Measurements from ENCODE around the gene ABCB11. TPM values are rescaled to one million over a fixed set of nuclear protein-coding genes. Genes with fewer than 3 reads are reported as not detected.

Gene ABCB11
- total RNA-seq, 1 experiment from 2014 or later, result 0.11 TPM

DNA sequence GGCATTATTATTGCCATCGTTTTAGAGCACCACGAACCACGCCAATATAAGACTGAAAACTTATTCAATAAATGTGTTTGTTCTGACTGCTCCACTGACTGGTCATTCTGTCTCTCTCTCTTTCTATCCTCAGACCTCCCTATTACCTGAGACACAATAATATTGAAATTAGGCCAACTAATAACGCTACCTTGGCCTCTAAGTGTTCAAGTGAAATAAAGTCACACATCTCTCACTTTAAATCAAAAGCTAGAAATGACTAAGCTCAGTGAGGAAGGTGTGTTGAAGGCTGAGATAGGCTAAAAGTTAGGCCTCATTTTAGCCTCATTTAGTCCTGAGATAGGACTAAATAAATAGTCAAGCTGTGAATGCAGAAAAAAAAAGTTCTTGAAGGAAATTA, 91.2 kb downstream of the ABCB11 start:
- Histone ChIP-seq H3K36me3 (ENCODE audit: low read depth, low read length) (no peaks in the 10 kb centered on the region), H3K4me3 (ENCODE audit: low read length) (no peak overlapping the region), H4K20me1 (ENCODE audit: low read length) (no peaks in the 10 kb centered on the region), H3K79me2 (ENCODE audit: low read length) (no peaks in the 10 kb centered on the region), H3K9me2 (replicated peaks; ENCODE audit: low read length) (no peaks in the 10 kb centered on the region), H3K27ac (ENCODE audit: low read length) (no peak overlapping the region), H2AFZ (ENCODE audit: low read length) (no peak overlapping the region), H3K9me3 (ENCODE audit: low read length) (no peaks in the 10 kb centered on the region), H3F3A (ENCODE audit: low read length, unreplicated experiment) (no peaks in the 10 kb centered on the region), H3K27me3 (ENCODE audit: low read length) (no peaks in the 10 kb centered on the region), H3K4me1 (ENCODE audit: insufficient read depth, low read length) (no peaks in the 10 kb centered on the region), H3K4me2 (ENCODE audit: low read length) (no peak overlapping the region), H3K9ac (ENCODE audit: low read length) (no peak overlapping the region)
- ChIA-PET POLR2A (ENCODE audit: unreplicated experiment) (interaction anchor here (0.6 kb wide), 1 partner anchor 83 kb away, joined by 4 read pairs; no protein-coding TSS in a partner anchor), CTCF (no interaction called here)
- intact Hi-C loops (cut with micrococcal nuclease), result no loop called here
- TF ChIP-seq, protein P1, sequence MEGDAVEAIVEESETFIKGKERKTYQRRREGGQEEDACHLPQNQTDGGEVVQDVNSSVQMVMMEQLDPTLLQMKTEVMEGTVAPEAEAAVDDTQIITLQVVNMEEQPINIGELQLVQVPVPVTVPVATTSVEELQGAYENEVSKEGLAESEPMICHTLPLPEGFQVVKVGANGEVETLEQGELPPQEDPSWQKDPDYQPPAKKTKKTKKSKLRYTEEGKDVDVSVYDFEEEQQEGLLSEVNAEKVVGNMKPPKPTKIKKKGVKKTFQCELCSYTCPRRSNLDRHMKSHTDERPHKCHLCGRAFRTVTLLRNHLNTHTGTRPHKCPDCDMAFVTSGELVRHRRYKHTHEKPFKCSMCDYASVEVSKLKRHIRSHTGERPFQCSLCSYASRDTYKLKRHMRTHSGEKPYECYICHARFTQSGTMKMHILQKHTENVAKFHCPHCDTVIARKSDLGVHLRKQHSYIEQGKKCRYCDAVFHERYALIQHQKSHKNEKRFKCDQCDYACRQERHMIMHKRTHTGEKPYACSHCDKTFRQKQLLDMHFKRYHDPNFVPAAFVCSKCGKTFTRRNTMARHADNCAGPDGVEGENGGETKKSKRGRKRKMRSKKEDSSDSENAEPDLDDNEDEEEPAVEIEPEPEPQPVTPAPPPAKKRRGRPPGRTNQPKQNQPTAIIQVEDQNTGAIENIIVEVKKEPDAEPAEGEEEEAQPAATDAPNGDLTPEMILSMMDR (conservative IDR thresholded peaks at IDR 0.05; ENCODE audit: low read depth, low read length), result no peak
- TF ChIP-seq EZH2phosphoT487 (IDR thresholded peaks at IDR 0.05; ENCODE audit: borderline replicate concordance, low read length) (no peak), EZH2 (IDR thresholded peaks at IDR 0.05; ENCODE audit: low read length, unreplicated experiment) (no peak)
- DNase-seq (no peak), ATAC-seq (no peak)
- no TSS peak for BruUV-seq (replicated peaks)

DNA sequence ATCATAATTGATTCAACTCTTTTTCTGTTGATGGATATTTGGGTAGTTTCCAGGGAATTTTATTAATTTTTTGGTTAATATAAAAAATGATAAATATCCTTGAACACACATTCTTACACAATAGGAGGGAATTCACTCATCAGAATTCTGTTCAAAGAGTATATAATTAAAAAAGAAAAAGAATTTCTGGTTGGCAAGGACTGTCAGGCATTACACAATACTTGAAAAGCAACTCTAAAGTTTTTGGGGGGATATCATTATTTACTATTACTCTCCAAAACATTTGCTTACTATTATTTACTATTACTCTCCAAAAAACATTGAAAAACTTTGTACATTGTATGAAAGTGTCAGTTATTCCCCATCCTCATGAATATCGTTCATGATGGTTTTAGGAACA, 92.1 kb downstream of the ABCB11 start:
- ATAC-seq (no peak), DNase-seq (no peak)
- no peak overlapping the region for H3K4me3 ChIP-seq (ENCODE audit: low read length)
- no peaks in the 10 kb centered on the region for H3K27me3 ChIP-seq (ENCODE audit: low read length)
- ChIA-PET POLR2A (ENCODE audit: unreplicated experiment) (no interaction called here), CTCF (no interaction called here)
- no peaks in the 10 kb centered on the region for H3F3A ChIP-seq (ENCODE audit: low read length, unreplicated experiment)
- no peaks in the 10 kb centered on the region for H3K79me2 ChIP-seq (ENCODE audit: low read length)
- H3K9ac ChIP-seq (ENCODE audit: low read length), result no peak overlapping the region
- no peaks in the 10 kb centered on the region for H3K9me3 ChIP-seq (ENCODE audit: low read length)
- H3K4me2 ChIP-seq (ENCODE audit: low read length), result no peak overlapping the region
- H4K20me1 ChIP-seq (ENCODE audit: low read length), result no peaks in the 10 kb centered on the region
- no peak for TF ChIP-seq EZH2phosphoT487 (IDR thresholded peaks at IDR 0.05; ENCODE audit: borderline replicate concordance, low read length)
- TF ChIP-seq, protein P1 (conservative IDR thresholded peaks at IDR 0.05; ENCODE audit: low read depth, low read length), result no peak
- TF ChIP-seq EZH2 (IDR thresholded peaks at IDR 0.05; ENCODE audit: low read length, unreplicated experiment), result no peak
- no peaks in the 10 kb centered on the region for H3K36me3 ChIP-seq (ENCODE audit: low read depth, low read length)
- no peaks in the 10 kb centered on the region for H3K4me1 ChIP-seq (ENCODE audit: insufficient read depth, low read length)
- BruUV-seq (replicated peaks), result no TSS peak
- no peak overlapping the region for H3K27ac ChIP-seq (ENCODE audit: low read length)
- no peak overlapping the region for H2AFZ ChIP-seq (ENCODE audit: low read length)
- intact Hi-C loops (cut with micrococcal nuclease), result no loop called here
- H3K9me2 ChIP-seq (replicated peaks; ENCODE audit: low read length), result no peaks in the 10 kb centered on the region

DNA sequence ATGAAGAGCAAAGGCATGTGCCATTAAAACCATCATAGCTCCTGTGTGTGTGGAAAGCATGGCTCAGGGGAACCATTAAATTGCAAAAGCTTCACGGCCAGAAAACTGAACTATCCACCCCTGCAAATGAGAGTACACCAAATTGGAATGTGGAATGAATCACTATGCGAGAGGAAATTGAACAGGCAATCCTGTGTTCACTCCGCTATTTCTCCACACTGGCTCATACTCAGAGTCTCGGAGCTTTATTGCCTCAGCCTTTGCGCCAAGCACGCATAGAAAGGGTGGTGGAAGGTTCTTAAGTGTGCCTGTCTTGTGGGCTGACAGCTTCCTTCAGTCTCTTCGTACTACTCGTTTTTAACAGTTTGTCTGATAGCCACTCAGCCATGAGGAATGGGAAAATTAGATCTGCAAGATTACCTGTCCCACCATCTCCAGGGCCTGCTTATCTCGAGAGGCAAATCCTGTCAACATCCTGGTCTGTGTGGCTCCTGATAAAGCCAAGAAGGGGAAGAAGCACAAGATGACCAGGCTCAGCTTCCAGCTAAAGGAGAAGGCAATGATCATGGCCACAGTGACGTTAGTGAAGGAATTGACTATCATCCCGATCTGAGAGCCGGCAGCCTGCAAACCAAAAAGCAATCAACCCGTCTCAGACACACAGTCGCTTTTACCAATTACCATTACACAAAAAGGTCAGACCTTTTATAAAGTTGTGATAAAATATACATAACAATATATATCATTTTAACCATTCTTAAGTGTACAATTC, 95.1 kb downstream of the ABCB11 start:
- BruUV-seq (replicated peaks), result no TSS peak
- H3K9me2 ChIP-seq (replicated peaks; ENCODE audit: low read length), result no peaks in the 10 kb centered on the region
- ATAC-seq (no peak), DNase-seq (peak; percentile 8)
- no peaks in the 10 kb centered on the region for H3F3A ChIP-seq (ENCODE audit: low read length, unreplicated experiment)
- no peaks in the 10 kb centered on the region for H3K9me3 ChIP-seq (ENCODE audit: low read length)
- TF ChIP-seq EZH2phosphoT487 (IDR thresholded peaks at IDR 0.05; ENCODE audit: borderline replicate concordance, low read length) (no peak), EZH2 (IDR thresholded peaks at IDR 0.05; ENCODE audit: low read length, unreplicated experiment) (no peak)
- TF ChIP-seq, protein P1 (conservative IDR thresholded peaks at IDR 0.05; ENCODE audit: low read depth, low read length), result no peak
- H2AFZ ChIP-seq (ENCODE audit: low read length), result no peak overlapping the region
- intact Hi-C loops (cut with micrococcal nuclease), result no loop called here
- H3K9ac ChIP-seq (ENCODE audit: low read length), result no peak overlapping the region
- no peaks in the 10 kb centered on the region for H4K20me1 ChIP-seq (ENCODE audit: low read length)
- H3K79me2 ChIP-seq (ENCODE audit: low read length), result no peaks in the 10 kb centered on the region
- POLR2A ChIA-PET (ENCODE audit: unreplicated experiment), result no interaction called here
- no peak overlapping the region for H3K4me2 ChIP-seq (ENCODE audit: low read length)
- H3K4me3 ChIP-seq (ENCODE audit: low read length), result no peak overlapping the region
- H3K27me3 ChIP-seq (ENCODE audit: low read length), result peaks cover 7% of the 10 kb centered on the region
- H3K27ac ChIP-seq (ENCODE audit: low read length), result no peak overlapping the region
- H3K4me1 ChIP-seq (ENCODE audit: insufficient read depth, low read length), result no peaks in the 10 kb centered on the region
- CTCF ChIA-PET, result interaction anchor here (0.6 kb wide), 1 partner anchor 52 kb away, joined by 3 read pairs; no protein-coding TSS in a partner anchor
- no peaks in the 10 kb centered on the region for H3K36me3 ChIP-seq (ENCODE audit: low read depth, low read length)
